Hepatocyte (in vitro differentiated cells): Measurements from ENCODE around the gene ZBP1.

ENCODE experiments used
- EZH2 ChIP-seq: fragments of 200-600 bp; sonication (generic); IDR thresholded peaks from 2 replicates; pipeline ENCODE4 v1.6.1; 2016; ENCODE audit warnings: antibody characterized with exemption, mild to moderate bottlenecking, borderline replicate concordance
- EZH2phosphoT487 ChIP-seq: fragments of 200-600 bp; sonication (generic); IDR thresholded peaks from one replicate; pipeline ENCODE4 v1.6.1; 2018; ENCODE audit warnings: antibody characterized with exemption, mild to moderate bottlenecking, low read depth, moderate library complexity; ENCODE audit not compliant: unreplicated experiment, severe bottlenecking
- TF ChIP-seq, protein P1 (sequence below): fragments of 200-600 bp; sonication (generic); IDR thresholded peaks from 2 replicates; pipeline ENCODE4 v1.5.1; 2016; ENCODE audit warnings: antibody characterized with exemption, mild to moderate bottlenecking; ENCODE audit not compliant: poor library complexity

DNA sequence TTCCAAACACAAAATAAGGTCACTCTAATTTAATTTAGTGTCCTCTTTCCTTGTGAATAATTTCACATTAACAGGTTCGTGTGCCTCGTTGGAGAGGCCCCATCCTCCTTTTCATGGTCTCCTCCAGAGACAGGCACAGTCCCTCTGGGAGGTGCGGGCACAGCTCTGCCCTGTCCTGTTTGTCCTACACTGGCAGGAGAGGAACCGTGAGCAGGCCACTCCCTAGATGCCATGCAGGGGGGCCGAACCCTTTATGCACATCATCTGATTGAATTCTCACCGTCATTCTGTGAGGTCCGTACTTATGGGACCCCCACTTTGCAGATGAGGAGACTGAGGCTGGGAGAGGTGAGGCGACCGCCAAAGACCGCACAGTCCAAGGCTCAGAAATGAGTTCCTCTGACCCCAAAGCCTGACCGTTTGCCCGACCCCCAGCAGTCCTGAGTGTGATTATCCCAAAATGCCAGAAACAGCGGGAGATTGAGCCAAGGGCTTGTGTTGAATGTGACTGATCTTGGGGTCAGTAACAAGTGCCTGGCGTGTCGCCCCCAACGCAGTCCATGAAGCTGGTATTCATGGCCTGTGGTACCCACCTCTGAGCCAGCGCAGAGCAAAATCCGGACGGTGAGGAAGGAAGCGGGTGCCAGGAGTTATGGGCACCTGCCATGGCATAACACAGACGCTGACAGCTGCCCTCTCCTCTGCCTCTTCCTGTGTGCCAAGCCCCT lies 46.0 kb upstream of the ZBP1 start:
- TF ChIP-seq, protein P1, sequence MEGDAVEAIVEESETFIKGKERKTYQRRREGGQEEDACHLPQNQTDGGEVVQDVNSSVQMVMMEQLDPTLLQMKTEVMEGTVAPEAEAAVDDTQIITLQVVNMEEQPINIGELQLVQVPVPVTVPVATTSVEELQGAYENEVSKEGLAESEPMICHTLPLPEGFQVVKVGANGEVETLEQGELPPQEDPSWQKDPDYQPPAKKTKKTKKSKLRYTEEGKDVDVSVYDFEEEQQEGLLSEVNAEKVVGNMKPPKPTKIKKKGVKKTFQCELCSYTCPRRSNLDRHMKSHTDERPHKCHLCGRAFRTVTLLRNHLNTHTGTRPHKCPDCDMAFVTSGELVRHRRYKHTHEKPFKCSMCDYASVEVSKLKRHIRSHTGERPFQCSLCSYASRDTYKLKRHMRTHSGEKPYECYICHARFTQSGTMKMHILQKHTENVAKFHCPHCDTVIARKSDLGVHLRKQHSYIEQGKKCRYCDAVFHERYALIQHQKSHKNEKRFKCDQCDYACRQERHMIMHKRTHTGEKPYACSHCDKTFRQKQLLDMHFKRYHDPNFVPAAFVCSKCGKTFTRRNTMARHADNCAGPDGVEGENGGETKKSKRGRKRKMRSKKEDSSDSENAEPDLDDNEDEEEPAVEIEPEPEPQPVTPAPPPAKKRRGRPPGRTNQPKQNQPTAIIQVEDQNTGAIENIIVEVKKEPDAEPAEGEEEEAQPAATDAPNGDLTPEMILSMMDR = no peak
- TF ChIP-seq EZH2phosphoT487 (no peak), EZH2 (no peak)
